ENCODE data around the gene ONECUT3.
"Not testable (repeated sequence)": the region's sequence is repeated elsewhere in the genome, so short reads cannot be mapped to it uniquely, and the experiment has no call there.

The ONECUT3 gene

GRCh38 chr19:1794424-1795172, 41.3 kb downstream of the ONECUT3 start:
- no peak for DNase-seq (ENCODE audit: low read depth)

- DNase-seq (ENCODE audit: low read depth) = no peak
Observed at GRCh38 chr19:1796395-1797142, 43.3 kb downstream of the ONECUT3 start.

GRCh38 chr19:1797313-1797712, 44.0 kb downstream of the ONECUT3 start:
- DNase-seq (ENCODE audit: low read depth) = not testable (repeated sequence)

GRCh38 chr19:1799695-1800342, 46.5 kb downstream of the ONECUT3 start:
- DNase-seq (ENCODE audit: low read depth) = no peak

GRCh38 chr19:1804858-1805257, 51.6 kb downstream of the ONECUT3 start:
- DNase-seq (ENCODE audit: low read depth) = no peak

GRCh38 chr19:1805401-1806183, 52.3 kb downstream of the ONECUT3 start:
- no peak for DNase-seq (ENCODE audit: low read depth)

GRCh38 chr19:1806184-1807029, 53.1 kb downstream of the ONECUT3 start:
- no peak for DNase-seq (ENCODE audit: low read depth)

- no peak for DNase-seq (ENCODE audit: low read depth)
Observed at GRCh38 chr19:1807030-1807694, 53.9 kb downstream of the ONECUT3 start.

GRCh38 chr19:1807695-1808394, 54.5 kb downstream of the ONECUT3 start:
- DNase-seq (ENCODE audit: low read depth) = no peak

- DNase-seq (ENCODE audit: low read depth) = no peak
Observed at GRCh38 chr19:1808395-1808731, 55.1 kb downstream of the ONECUT3 start.

GRCh38 chr19:1809678-1810077, 56.4 kb downstream of the ONECUT3 start:
- no peak for DNase-seq (ENCODE audit: low read depth)

- DNase-seq (ENCODE audit: low read depth) = no peak
Observed at GRCh38 chr19:1810439-1811160, 57.3 kb downstream of the ONECUT3 start.

GRCh38 chr19:1811472-1811894, 58.2 kb downstream of the ONECUT3 start:
- DNase-seq (ENCODE audit: low read depth) = peak; percentile 8

- no peak for DNase-seq (ENCODE audit: low read depth)
Observed at GRCh38 chr19:1811942-1812425, 58.7 kb downstream of the ONECUT3 start, which contains the start of gene ATP8B3. Gene ATP8B3 (minus strand): TSS chr19:1812276. CDS start chr19:1811736, 540 bp downstream.

- peak; percentile 55 for DNase-seq (ENCODE audit: low read depth)
Observed at GRCh38 chr19:1812426-1813191, 59.3 kb downstream of the ONECUT3 start.

GRCh38 chr19:1813192-1814182, 60.2 kb downstream of the ONECUT3 start:
- no peak for DNase-seq (ENCODE audit: low read depth)

- DNase-seq (ENCODE audit: low read depth) = no peak
Observed at GRCh38 chr19:1814391-1814790, 61.1 kb downstream of the ONECUT3 start.

Data from GM04503 (cell line).